Activated CD4-positive, alpha-beta T cell treated with anti-CD3 and anti-CD28 coated beads for 24 hours (primary cell): ENCODE measurements around the gene FSTL5.
"Not testable (repeated sequence)": the region's sequence is repeated elsewhere in the genome, so short reads cannot be mapped to it uniquely, and the experiment has no call there.

Experiments
- DNase-seq, 2 donors: peaks; one replicate each; pipeline ENCODE4 v3.0.0-alpha.2; 2020; ENCODE audit warnings: low read depth in 2 of 2

FSTL5 gene

GRCh38 chr4:161841759-161842158 is 322.0 kb downstream of the FSTL5 start:
- DNase-seq = no peak

- DNase-seq = no peak
Observed at GRCh38 chr4:161829591-161829990, 334.2 kb downstream of the FSTL5 start.

GRCh38 chr4:161828061-161828460 is 335.7 kb downstream of the FSTL5 start:
- DNase-seq = no peak

GRCh38 chr4:161827013-161827412 is 336.8 kb downstream of the FSTL5 start:
- no peak for DNase-seq

- no peak for DNase-seq
Observed at GRCh38 chr4:161823450-161823849, 340.4 kb downstream of the FSTL5 start.

GRCh38 chr4:161822174-161822573 is 341.6 kb downstream of the FSTL5 start:
- no peak for DNase-seq

GRCh38 chr4:161817914-161818313 is 345.9 kb downstream of the FSTL5 start:
- DNase-seq = no peak

- DNase-seq = no peak
Observed at GRCh38 chr4:161816958-161817357, 346.8 kb downstream of the FSTL5 start.

- no peak for DNase-seq
Observed at GRCh38 chr4:161815841-161816240, 348.0 kb downstream of the FSTL5 start.

GRCh38 chr4:161813889-161814288 is 349.9 kb downstream of the FSTL5 start:
- DNase-seq = no peak

GRCh38 chr4:161813389-161813788 is 350.4 kb downstream of the FSTL5 start:
- DNase-seq = no peak

- no peak for DNase-seq
Observed at GRCh38 chr4:161803171-161803570, 360.6 kb downstream of the FSTL5 start.

GRCh38 chr4:161799710-161800109 is 364.1 kb downstream of the FSTL5 start:
- DNase-seq = no peak

GRCh38 chr4:161792991-161793390 is 370.8 kb downstream of the FSTL5 start:
- no peak for DNase-seq

- no peak for DNase-seq
Observed at GRCh38 chr4:161791796-161792556, 371.8 kb downstream of the FSTL5 start.

- DNase-seq = no peak
Observed at GRCh38 chr4:161767116-161767515, 396.7 kb downstream of the FSTL5 start.

- DNase-seq = no peak
Observed at GRCh38 chr4:161762796-161763195, 401.0 kb downstream of the FSTL5 start.

GRCh38 chr4:161760008-161760407 is 403.8 kb downstream of the FSTL5 start:
- no peak for DNase-seq

GRCh38 chr4:161758412-161758811 is 405.4 kb downstream of the FSTL5 start:
- not testable (repeated sequence) for DNase-seq

- DNase-seq = no peak
Observed at GRCh38 chr4:161728929-161729328, 434.9 kb downstream of the FSTL5 start.

GRCh38 chr4:161721947-161722346 is 441.9 kb downstream of the FSTL5 start:
- DNase-seq = no peak

- DNase-seq = no peak
Observed at GRCh38 chr4:161717084-161717483, 446.7 kb downstream of the FSTL5 start.

GRCh38 chr4:161714931-161715330 is 448.9 kb downstream of the FSTL5 start:
- DNase-seq = no peak
